Loucy (cell line): ENCODE measurements around the gene LRIG3.

Source experiments
- H2AFZ ChIP-seq: fragments of 200-600 bp; sonication (generic); 2 replicates; pipeline ENCODE4 v1.6.0; 2016; ENCODE audit warnings: antibody characterized with exemption, mild to moderate bottlenecking, low read length, moderate library complexity
- H3F3A ChIP-seq: fragments of 200-600 bp; 2 replicates; pipeline ENCODE4 v1.6.0; 2016; ENCODE audit warnings: antibody characterized with exemption, low read depth, mild to moderate bottlenecking
- H3K27me3 ChIP-seq: fragments of 200-600 bp; sonication (generic); 2 replicates; pipeline ENCODE4 v1.6.1; 2014; ENCODE audit warnings: low read length, mild to moderate bottlenecking; ENCODE audit not compliant: insufficient read depth, poor library complexity, severe bottlenecking
- H3K36me3 ChIP-seq: fragments of 200-600 bp; sonication (generic); 2 replicates; pipeline ENCODE4 v1.6.1; 2016; ENCODE audit warnings: low read length; ENCODE audit not compliant: insufficient read depth
- H3K4me1 ChIP-seq: fragments of 200-600 bp; sonication (generic); 2 replicates; pipeline ENCODE4 v1.5.1; 2014; ENCODE audit warnings: low read length, mild to moderate bottlenecking; ENCODE audit not compliant: insufficient read depth, poor library complexity, severe bottlenecking
- H3K4me2 ChIP-seq: fragments of 200-600 bp; sonication (generic); 2 replicates; pipeline ENCODE4 v1.6.0; 2014; ENCODE audit warnings: antibody characterized with exemption, low read length, low read depth, mild to moderate bottlenecking; ENCODE audit not compliant: poor library complexity, severe bottlenecking
- H3K4me3 ChIP-seq: fragments of 200-600 bp; sonication (generic); 2 replicates; pipeline ENCODE4 v1.5.1; 2014; ENCODE audit warnings: low read length, mild to moderate bottlenecking, mixed read lengths; ENCODE audit not compliant: poor library complexity, severe bottlenecking
- H3K79me2 ChIP-seq: fragments of 200-600 bp; sonication (generic); 2 replicates; pipeline ENCODE4 v1.6.1; 2014; ENCODE audit warnings: low read length; ENCODE audit not compliant: insufficient read depth
- H3K9ac ChIP-seq: fragments of 200-600 bp; sonication (generic); 2 replicates; pipeline ENCODE4 v1.6.0; 2014; ENCODE audit warnings: mild to moderate bottlenecking, low read depth, low read length, moderate library complexity; ENCODE audit not compliant: poor library complexity, severe bottlenecking
- H3K9me2 ChIP-seq: fragments of 200-600 bp; sonication (generic); replicated peaks from 2 replicates; pipeline ENCODE4 v1.6.1; 2016; ENCODE audit warnings: low read depth, low read length, mixed read lengths
- H3K9me3 ChIP-seq: fragments of 200-600 bp; sonication (generic); 2 replicates; pipeline ENCODE4 v1.6.1; 2014; ENCODE audit warnings: mild to moderate bottlenecking, antibody characterized with exemption, low read length, low read depth; ENCODE audit not compliant: insufficient read depth
- H4K20me1 ChIP-seq: fragments of 200-600 bp; sonication (generic); 2 replicates; pipeline ENCODE4 v1.6.0; 2014; ENCODE audit warnings: antibody characterized with exemption, low read length, mild to moderate bottlenecking; ENCODE audit not compliant: insufficient read depth, poor library complexity, severe bottlenecking
- CTCF ChIP-seq: fragments of 200-600 bp; sonication (generic); conservative IDR thresholded peaks from 2 replicates; pipeline ENCODE4 v1.5.1; 2014; ENCODE audit warnings: mild to moderate bottlenecking, antibody characterized with exemption, low read length
- EZH2phosphoT487 ChIP-seq: fragments of 200-600 bp; IDR thresholded peaks from 2 replicates; pipeline ENCODE4 v1.6.1; 2018; ENCODE audit warnings: antibody characterized with exemption, mild to moderate bottlenecking, moderate library complexity, borderline replicate concordance

The LRIG3 gene

GRCh38 chr12:58847901-58848600 lies 72.3 kb downstream of the LRIG3 start:
- no peaks in the 10 kb centered on the region for H3K79me2 ChIP-seq

DNA sequence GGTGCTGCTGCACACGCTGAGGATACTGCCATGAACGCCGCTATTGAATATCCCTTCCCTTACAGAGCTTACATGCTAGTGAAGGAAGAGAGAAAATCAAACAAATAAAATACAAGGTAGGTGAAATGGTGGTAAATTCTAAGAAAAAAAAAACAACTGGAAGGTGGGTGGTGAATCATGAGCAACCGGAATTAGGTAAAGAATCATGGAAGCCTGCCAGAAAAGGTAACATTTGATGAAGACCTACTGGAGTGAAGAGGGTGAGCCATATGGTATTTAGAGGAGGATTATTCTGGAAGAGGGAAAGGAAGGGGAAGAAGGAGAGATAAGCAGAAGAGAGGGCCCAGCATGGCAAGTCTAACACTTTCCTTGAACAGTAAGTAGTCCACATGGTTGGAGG lies 76.1 kb downstream of the LRIG3 start:
- no peaks in the 10 kb centered on the region for H3K79me2 ChIP-seq
- H3K4me3 ChIP-seq = no peak overlapping the region
- H3K36me3 ChIP-seq = no peaks in the 10 kb centered on the region
- H3K4me2 ChIP-seq = no peak overlapping the region
- no peaks in the 10 kb centered on the region for H3K9me3 ChIP-seq
- H3K9ac ChIP-seq = no peak overlapping the region
- no peaks in the 10 kb centered on the region for H3K9me2 ChIP-seq
- no peak for TF ChIP-seq CTCF
- no peak for TF ChIP-seq EZH2phosphoT487
- no peak overlapping the region for H2AFZ ChIP-seq
- H3K27me3 ChIP-seq = no peaks in the 10 kb centered on the region
- no peaks in the 10 kb centered on the region for H4K20me1 ChIP-seq
- H3F3A ChIP-seq = no peaks in the 10 kb centered on the region
- no peaks in the 10 kb centered on the region for H3K4me1 ChIP-seq

More at GRCh38 chr12:58847901-58848600, 72.3 kb downstream of the LRIG3 start:
- no peak overlapping the region for H3K9ac ChIP-seq
- H3K4me2 ChIP-seq = no peak overlapping the region
- H3F3A ChIP-seq = no peaks in the 10 kb centered on the region
- H3K9me2 ChIP-seq = no peaks in the 10 kb centered on the region
- H2AFZ ChIP-seq = no peak overlapping the region
- H4K20me1 ChIP-seq = no peaks in the 10 kb centered on the region
- no peak overlapping the region for H3K4me3 ChIP-seq
- no peak for TF ChIP-seq EZH2phosphoT487
- no peak for TF ChIP-seq CTCF
- H3K9me3 ChIP-seq = no peaks in the 10 kb centered on the region
- H3K4me1 ChIP-seq = no peaks in the 10 kb centered on the region
- no peaks in the 10 kb centered on the region for H3K36me3 ChIP-seq
- no peaks in the 10 kb centered on the region for H3K27me3 ChIP-seq

DNA sequence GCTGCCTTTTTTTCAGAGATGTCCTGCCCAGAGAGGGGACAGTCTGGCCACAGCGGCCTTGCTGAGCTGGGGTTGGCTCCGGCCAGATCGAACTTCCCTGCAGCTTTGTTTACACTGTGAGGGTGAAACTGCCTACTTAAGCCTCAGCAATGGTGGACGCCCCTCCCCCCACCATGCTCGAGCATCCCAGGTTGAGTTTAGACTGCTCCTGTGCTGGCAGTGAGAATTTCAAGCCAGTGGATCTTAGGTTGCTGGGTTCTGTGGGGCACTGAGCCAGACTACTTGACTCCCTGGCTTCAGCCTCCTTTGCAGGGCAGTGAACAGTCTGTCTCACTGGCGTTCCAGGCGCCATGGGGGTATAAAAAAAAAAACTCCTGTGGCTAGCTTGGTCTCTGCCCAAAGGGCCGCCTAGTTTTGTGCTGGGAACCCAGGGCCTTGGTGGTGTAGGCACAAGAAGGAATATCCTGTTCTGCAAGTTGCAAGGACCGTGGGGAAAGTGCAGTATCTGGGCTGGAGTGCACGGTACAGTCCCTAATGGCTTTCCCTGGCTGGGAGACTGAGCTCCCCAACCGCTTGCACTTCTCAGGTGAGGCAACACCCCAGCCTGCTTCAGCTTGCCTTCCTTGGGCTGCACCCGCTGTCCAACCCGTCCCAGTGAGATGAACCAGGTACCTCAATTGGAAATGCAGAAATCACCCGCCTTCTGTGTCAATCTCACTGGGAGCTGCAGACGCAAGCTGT lies 79.1 kb downstream of the LRIG3 start:
- no peaks in the 10 kb centered on the region for H3K27me3 ChIP-seq
- no peaks in the 10 kb centered on the region for H3K79me2 ChIP-seq
- no peak overlapping the region for H2AFZ ChIP-seq
- H3K4me1 ChIP-seq = no peaks in the 10 kb centered on the region
- H3K4me2 ChIP-seq = no peak overlapping the region
- no peaks in the 10 kb centered on the region for H3K36me3 ChIP-seq
- no peaks in the 10 kb centered on the region for H3F3A ChIP-seq
- H4K20me1 ChIP-seq = no peaks in the 10 kb centered on the region
- no peak overlapping the region for H3K4me3 ChIP-seq
- no peak overlapping the region for H3K9ac ChIP-seq
- H3K9me3 ChIP-seq = no peaks in the 10 kb centered on the region
- TF ChIP-seq EZH2phosphoT487 (no peak), CTCF (no peak)
- H3K9me2 ChIP-seq = no peaks in the 10 kb centered on the region
